Measurements from ENCODE around the gene HSPA1B. TPM values are rescaled to one million over a fixed set of nuclear protein-coding genes. Genes with fewer than 3 reads are reported as not detected.
"Not testable (repeated sequence)": the region's sequence is repeated elsewhere in the genome, so short reads cannot be mapped to it uniquely, and the experiment has no call there.

Gene HSPA1B
- polyA plus RNA-seq, 10 donors = 34.3 to 226 (median 55.8) TPM

GRCh38 chr6:31795616-31796298 lies 31.8 kb upstream of the HSPA1B start, which contains the start of gene VARS1:
VARS1 (minus strand) TSS chr6:31795752; CDS start chr6:31795217, 535 bp downstream.
- DNase-seq = peak; percentile 84 to 94 (median 89)

- DNase-seq = no peak
Measured at GRCh38 chr6:31796993-31797385, 30.5 kb upstream of the HSPA1B start.

GRCh38 chr6:31797588-31797987 lies 29.9 kb upstream of the HSPA1B start:
- no peak for DNase-seq

GRCh38 chr6:31799781-31800180 lies 27.8 kb upstream of the HSPA1B start:
- peak in 2 of 3 donors; percentile 40 to 41 for DNase-seq

GRCh38 chr6:31801031-31801927 lies 26.3 kb upstream of the HSPA1B start:
- DNase-seq = not testable (repeated sequence)

GRCh38 chr6:31805939-31806469 lies 21.5 kb upstream of the HSPA1B start:
- no peak for DNase-seq

- DNase-seq = peak; percentile 97 to 99 (median 98)
Measured at GRCh38 chr6:31806470-31807272, 20.9 kb upstream of the HSPA1B start, which contains the start of gene LSM2. LSM2 (minus strand) TSS chr6:31806966; CDS start chr6:31806757, 209 bp downstream.

- not testable (repeated sequence) for DNase-seq
Measured at GRCh38 chr6:31808599-31808998, 18.9 kb upstream of the HSPA1B start.

GRCh38 chr6:31811645-31812044 lies 15.9 kb upstream of the HSPA1B start:
- DNase-seq = no peak

- DNase-seq = no peak
Measured at GRCh38 chr6:31813465-31813849, 14.1 kb upstream of the HSPA1B start.

- DNase-seq = peak; percentile 98 to 99 (median 99)
Measured at GRCh38 chr6:31814677-31815024, 12.9 kb upstream of the HSPA1B start.

- peak; percentile 98 for DNase-seq
Measured at GRCh38 chr6:31815025-31815838, 12.3 kb upstream of the HSPA1B start, which contains the start of the genes HSPA1A and HSPA1L. HSPA1A (plus strand) TSS chr6:31815543; CDS start chr6:31815757, 214 bp downstream. HSPA1L (minus strand) TSS chr6:31815283; CDS start chr6:31811972, 3,311 bp downstream.

GRCh38 chr6:31817133-31817928 lies 10.2 kb upstream of the HSPA1B start:
- not testable (repeated sequence) for DNase-seq

GRCh38 chr6:31817929-31818511 lies 9.5 kb upstream of the HSPA1B start:
- DNase-seq = not testable (repeated sequence)

GRCh38 chr6:31819871-31820299 lies 7.7 kb upstream of the HSPA1B start:
- DNase-seq = no peak

GRCh38 chr6:31820399-31820798 lies 7.1 kb upstream of the HSPA1B start:
- DNase-seq = not testable (repeated sequence)

GRCh38 chr6:31821301-31822035 lies 6.1 kb upstream of the HSPA1B start:
- DNase-seq = peak in 2 of 3 donors; percentile 63 to 74

Measured in muscle of back (tissue), 11 donors.